ENCODE results near the gene CFAP47. TPM values are rescaled to one million over a fixed set of nuclear protein-coding genes. Genes with fewer than 3 reads are reported as not detected.
"Not testable (repeated sequence)": the region's sequence is repeated elsewhere in the genome, so short reads cannot be mapped to it uniquely, and the experiment has no call there.

Gene CFAP47
- total and polyA plus RNA-seq, 7 experiments from 2014 or later = not detected

GRCh38 chrX:36218801-36219200, 299.3 kb downstream of the CFAP47 start:
- DNase-seq = no peak
- H3K36me3 ChIP-seq (ENCODE audit: control insufficient read depth in 2 of 3, insufficient read depth in 3 of 3, low read length in 3 of 3) = no peaks in the 10 kb centered on the region
- no peaks in the 10 kb centered on the region for H3K36me3 Mint-ChIP-seq

GRCh38 chrX:36234840-36235528, 315.4 kb downstream of the CFAP47 start:
- H3K27ac Mint-ChIP-seq; H3K4me1 ChIP-seq (ENCODE audit: control insufficient read depth in 2 of 2, insufficient read depth in 2 of 2, low read length in 2 of 2); H3K9me3 ChIP-seq (ENCODE audit: control insufficient read depth in 2 of 3, low read length in 3 of 3); POLR2A ChIA-PET; DNase-seq; H3K4me3 ChIP-seq (ENCODE audit: low read length); H3K9me3 Mint-ChIP-seq; intact Hi-C loops (cut with micrococcal nuclease); H3K27me3 ChIP-seq (ENCODE audit: control insufficient read depth in 2 of 2, insufficient read depth in 2 of 2, low read length in 2 of 2); H3K27me3 Mint-ChIP-seq; H3K4me3 Mint-ChIP-seq; H3K4me1 Mint-ChIP-seq; ATAC-seq; H3K36me3 ChIP-seq (ENCODE audit: control insufficient read depth in 2 of 3, insufficient read depth in 3 of 3, low read length in 3 of 3); H3K36me3 Mint-ChIP-seq; CTCF ChIA-PET; H3K27ac ChIP-seq (ENCODE audit: low read depth, low read length): not testable (repeated sequence)

More at GRCh38 chrX:36218801-36219200, 299.3 kb downstream of the CFAP47 start:
- intact Hi-C loops (cut with micrococcal nuclease) = no loop called here
- Mint-ChIP-seq H3K4me3 (no peak overlapping the region), H3K27me3 (no peaks in the 10 kb centered on the region), H3K4me1 (no peaks in the 10 kb centered on the region), H3K9me3 (peaks cover 0 to 5% (median 0%) of the 10 kb centered on the region in 11 donors), H3K27ac (no peak overlapping the region)
- Histone ChIP-seq H3K4me3 (ENCODE audit: low read length) (no peak overlapping the region), H3K9me3 (ENCODE audit: control insufficient read depth in 2 of 3, low read length in 3 of 3) (no peaks in the 10 kb centered on the region), H3K4me1 (ENCODE audit: control insufficient read depth in 2 of 2, insufficient read depth in 2 of 2, low read length in 2 of 2) (no peaks in the 10 kb centered on the region), H3K27me3 (ENCODE audit: control insufficient read depth in 2 of 2, insufficient read depth in 2 of 2, low read length in 2 of 2) (no peaks in the 10 kb centered on the region), H3K27ac (ENCODE audit: low read depth, low read length) (no peak overlapping the region)
- no peak for ATAC-seq
- CTCF ChIA-PET = no interaction called here
- POLR2A ChIA-PET = no interaction called here

GRCh38 chrX:36241397-36241796, 321.9 kb downstream of the CFAP47 start:
- Histone ChIP-seq H3K27ac (ENCODE audit: low read depth, low read length) (no peak overlapping the region), H3K4me3 (ENCODE audit: low read length) (no peak overlapping the region), H3K9me3 (ENCODE audit: control insufficient read depth in 2 of 3, low read length in 3 of 3) (no peaks in the 10 kb centered on the region), H3K36me3 (ENCODE audit: control insufficient read depth in 2 of 3, insufficient read depth in 3 of 3, low read length in 3 of 3) (no peaks in the 10 kb centered on the region), H3K27me3 (ENCODE audit: control insufficient read depth in 2 of 2, insufficient read depth in 2 of 2, low read length in 2 of 2) (no peaks in the 10 kb centered on the region), H3K4me1 (ENCODE audit: control insufficient read depth in 2 of 2, insufficient read depth in 2 of 2, low read length in 2 of 2) (no peaks in the 10 kb centered on the region)
- Mint-ChIP-seq H3K27me3 (no peaks in the 10 kb centered on the region), H3K9me3 (no peaks in the 10 kb centered on the region), H3K36me3 (no peaks in the 10 kb centered on the region), H3K4me1 (no peaks in the 10 kb centered on the region), H3K27ac (no peak overlapping the region), H3K4me3 (no peak overlapping the region)
- ChIA-PET CTCF (no interaction called here), POLR2A (no interaction called here)
- intact Hi-C loops (cut with micrococcal nuclease) = no loop called here
- no peak for ATAC-seq
- DNase-seq = no peak

GRCh38 chrX:36266155-36266554, 346.6 kb downstream of the CFAP47 start:
- no peaks in the 10 kb centered on the region for H3K4me1 Mint-ChIP-seq
- H3K36me3 ChIP-seq (ENCODE audit: control insufficient read depth in 2 of 3, insufficient read depth in 3 of 3, low read length in 3 of 3) = no peaks in the 10 kb centered on the region
- no peak overlapping the region for H3K27ac ChIP-seq (ENCODE audit: low read depth, low read length)
- ChIA-PET CTCF (no interaction called here), POLR2A (no interaction called here)
- no peak overlapping the region for H3K4me3 Mint-ChIP-seq
- H3K9me3 Mint-ChIP-seq = peaks cover 0 to 8% (median 3%) of the 10 kb centered on the region in 11 donors
- H3K4me1 ChIP-seq (ENCODE audit: control insufficient read depth in 2 of 2, insufficient read depth in 2 of 2, low read length in 2 of 2) = no peaks in the 10 kb centered on the region
- no peaks in the 10 kb centered on the region for H3K27me3 Mint-ChIP-seq
- no peaks in the 10 kb centered on the region for H3K9me3 ChIP-seq (ENCODE audit: control insufficient read depth in 2 of 3, low read length in 3 of 3)
- no peaks in the 10 kb centered on the region for H3K36me3 Mint-ChIP-seq
- H3K27me3 ChIP-seq (ENCODE audit: control insufficient read depth in 2 of 2, insufficient read depth in 2 of 2, low read length in 2 of 2) = no peaks in the 10 kb centered on the region
- no peak overlapping the region for H3K27ac Mint-ChIP-seq
- DNase-seq = no peak
- no peak overlapping the region for H3K4me3 ChIP-seq (ENCODE audit: low read length)
- intact Hi-C loops (cut with micrococcal nuclease) = no loop called here
- ATAC-seq = no peak

- no peak overlapping the region for H3K27ac ChIP-seq (ENCODE audit: low read depth, low read length)
- Mint-ChIP-seq H3K4me3 (no peak overlapping the region), H3K9me3 (peaks cover 0 to 3% (median 0%) of the 10 kb centered on the region in 11 donors), H3K4me1 (no peaks in the 10 kb centered on the region), H3K27me3 (no peaks in the 10 kb centered on the region), H3K36me3 (no peaks in the 10 kb centered on the region), H3K27ac (no peak overlapping the region)
- no peak overlapping the region for H3K4me3 ChIP-seq (ENCODE audit: low read length)
- H3K4me1 ChIP-seq (ENCODE audit: control insufficient read depth in 2 of 2, insufficient read depth in 2 of 2, low read length in 2 of 2) = no peaks in the 10 kb centered on the region
- H3K36me3 ChIP-seq (ENCODE audit: control insufficient read depth in 2 of 3, insufficient read depth in 3 of 3, low read length in 3 of 3) = no peaks in the 10 kb centered on the region
- DNase-seq (no peak), ATAC-seq (no peak)
- no peaks in the 10 kb centered on the region for H3K27me3 ChIP-seq (ENCODE audit: control insufficient read depth in 2 of 2, insufficient read depth in 2 of 2, low read length in 2 of 2)
- CTCF ChIA-PET = no interaction called here
- no peaks in the 10 kb centered on the region for H3K9me3 ChIP-seq (ENCODE audit: control insufficient read depth in 2 of 3, low read length in 3 of 3)
- intact Hi-C loops (cut with micrococcal nuclease) = no loop called here
- POLR2A ChIA-PET = no interaction called here
Measured at GRCh38 chrX:36310136-36310535, 390.6 kb downstream of the CFAP47 start.

- H3K9me3 ChIP-seq (ENCODE audit: control insufficient read depth in 2 of 3, low read length in 3 of 3) = no peaks in the 10 kb centered on the region
- no peaks in the 10 kb centered on the region for H3K27me3 ChIP-seq (ENCODE audit: control insufficient read depth in 2 of 2, insufficient read depth in 2 of 2, low read length in 2 of 2)
- H3K4me3 ChIP-seq (ENCODE audit: low read length) = no peak overlapping the region
- no peaks in the 10 kb centered on the region for H3K4me1 ChIP-seq (ENCODE audit: control insufficient read depth in 2 of 2, insufficient read depth in 2 of 2, low read length in 2 of 2)
- H3K27ac ChIP-seq (ENCODE audit: low read depth, low read length) = no peak overlapping the region
- intact Hi-C loops (cut with micrococcal nuclease) = no loop called here
- Mint-ChIP-seq H3K27ac (no peak overlapping the region), H3K4me3 (no peak overlapping the region), H3K4me1 (no peaks in the 10 kb centered on the region), H3K36me3 (no peaks in the 10 kb centered on the region), H3K27me3 (no peaks in the 10 kb centered on the region), H3K9me3 (peaks cover 0 to 3% (median 0%) of the 10 kb centered on the region in 11 donors)
- ATAC-seq (no peak), DNase-seq (no peak)
- no peaks in the 10 kb centered on the region for H3K36me3 ChIP-seq (ENCODE audit: control insufficient read depth in 2 of 3, insufficient read depth in 3 of 3, low read length in 3 of 3)
- ChIA-PET CTCF (no interaction called here), POLR2A (no interaction called here)
Measured at GRCh38 chrX:36314303-36314702, 394.8 kb downstream of the CFAP47 start.

- Mint-ChIP-seq H3K4me1 (no peaks in the 10 kb centered on the region), H3K27me3 (no peaks in the 10 kb centered on the region), H3K27ac (no peak overlapping the region), H3K9me3 (peaks cover 0 to 17% (median 2%) of the 10 kb centered on the region in 11 donors), H3K36me3 (no peaks in the 10 kb centered on the region), H3K4me3 (no peak overlapping the region)
- ATAC-seq = no peak
- intact Hi-C loops (cut with micrococcal nuclease) = no loop called here
- Histone ChIP-seq H3K27me3 (ENCODE audit: control insufficient read depth in 2 of 2, insufficient read depth in 2 of 2, low read length in 2 of 2) (no peaks in the 10 kb centered on the region), H3K4me3 (ENCODE audit: low read length) (no peak overlapping the region), H3K36me3 (ENCODE audit: control insufficient read depth in 2 of 3, insufficient read depth in 3 of 3, low read length in 3 of 3) (no peaks in the 10 kb centered on the region), H3K9me3 (ENCODE audit: control insufficient read depth in 2 of 3, low read length in 3 of 3) (no peaks in the 10 kb centered on the region), H3K27ac (ENCODE audit: low read depth, low read length) (no peak overlapping the region), H3K4me1 (ENCODE audit: control insufficient read depth in 2 of 2, insufficient read depth in 2 of 2, low read length in 2 of 2) (no peaks in the 10 kb centered on the region)
- CTCF ChIA-PET = no interaction called here
- DNase-seq = no peak
- POLR2A ChIA-PET = no interaction called here
Measured at GRCh38 chrX:36334572-36334971, 415.0 kb downstream of the CFAP47 start.
